Jurkat, Clone E6-1 (cell line): ENCODE results near the gene MALL. TPM values are rescaled to one million over a fixed set of nuclear protein-coding genes. Genes with fewer than 3 reads are reported as not detected.
"Not testable (repeated sequence)": the region's sequence is repeated elsewhere in the genome, so short reads cannot be mapped to it uniquely, and the experiment has no call there.

Experiments used
- DNase-seq: peaks from one replicate; pipeline ENCODE4 v3.0.0-alpha.2; 2011; ENCODE audit warnings: low read depth, low spot score
- H3K4me3 ChIP-seq: 2 replicates; pipeline ENCODE4 v1.5.1; 2011; ENCODE audit warnings: mild to moderate bottlenecking, low read length, control low read depth, moderate library complexity
- polyA plus RNA-seq: library from polyadenylated mRNA; unstranded; fragments of >200 nt; gene quantifications from one replicate; pipeline ENCODE4 v1.2.1, GENCODE V29; 2012; ENCODE audit warnings: missing spikeins; ENCODE audit not compliant: insufficient read length, insufficient read depth

Gene MALL
- not detected for polyA plus RNA-seq

DNA sequence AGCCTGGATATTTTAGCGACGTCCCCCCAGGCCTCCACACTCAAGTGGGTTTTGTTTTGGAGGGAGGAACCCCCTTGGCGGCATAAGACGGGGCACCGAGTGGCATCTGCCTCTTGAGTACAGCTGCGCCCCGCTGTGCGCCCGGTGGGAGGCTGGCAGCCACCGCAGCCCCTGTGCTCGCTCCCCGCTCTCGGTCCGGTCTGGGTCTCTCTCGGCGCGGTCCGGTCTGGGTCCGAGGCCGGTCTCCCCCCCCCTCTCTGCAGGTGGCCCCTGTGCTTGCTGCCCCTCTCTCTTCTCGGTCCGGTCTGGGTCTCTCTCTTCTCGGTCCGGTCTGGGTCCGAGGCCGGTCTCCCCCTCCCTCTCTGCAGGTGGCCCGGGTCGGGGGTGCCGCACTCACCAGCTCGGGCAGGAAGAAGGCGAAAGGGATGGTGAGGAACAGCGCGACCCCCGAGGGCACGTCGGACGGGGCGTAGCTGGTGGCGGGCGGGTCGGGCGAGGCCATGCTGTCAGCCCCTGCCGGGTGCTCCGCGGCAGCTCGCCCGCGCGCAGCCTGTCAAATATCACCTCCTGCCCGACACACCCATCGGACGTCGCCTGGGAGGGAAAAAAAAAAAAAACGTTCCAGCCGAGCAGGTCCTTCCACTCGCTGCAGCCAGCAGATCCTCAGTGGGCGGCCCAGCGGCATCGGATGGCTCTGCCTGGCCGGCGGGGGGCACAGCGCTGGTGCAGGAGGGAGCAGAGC, at the start of gene MALL:
TSS of gene MALL (minus strand) at position 532 of the 742 bp plus-strand sequence. CDS start at position 502, 30 bp downstream.
- H3K4me3 ChIP-seq: no peak within 1 kb of the TSS
- DNase-seq: no peak

DNA sequence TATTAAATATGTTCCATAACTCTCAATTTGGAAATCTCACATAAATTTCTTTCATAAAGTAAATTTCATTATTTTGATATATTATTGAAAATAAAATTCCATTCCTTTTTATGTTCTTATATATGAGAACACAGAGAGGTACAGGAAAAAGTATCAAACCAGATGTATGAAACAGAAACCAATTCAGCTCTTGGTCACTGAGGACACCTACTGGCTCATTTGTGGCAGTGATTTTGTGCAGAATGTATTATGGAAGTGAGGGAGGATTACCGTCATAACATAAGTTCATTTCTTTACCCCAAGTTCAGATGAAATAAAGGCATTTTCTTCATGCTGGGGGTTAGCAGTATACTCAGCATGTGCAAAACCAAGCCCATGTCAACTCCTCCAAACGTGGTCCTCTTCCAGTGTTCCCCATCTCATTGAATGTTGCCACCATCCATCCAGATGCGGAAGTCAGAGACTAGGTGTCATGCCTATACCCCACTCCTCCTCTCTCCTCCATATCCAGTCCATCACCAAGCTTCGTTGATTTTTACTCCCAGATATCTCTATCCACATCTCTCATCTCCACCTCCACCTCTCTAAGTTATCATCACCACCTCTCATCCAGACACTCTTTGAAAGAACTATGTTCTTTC, 41.7 kb upstream of the MALL start:
- no peak overlapping the region for H3K4me3 ChIP-seq

DNA sequence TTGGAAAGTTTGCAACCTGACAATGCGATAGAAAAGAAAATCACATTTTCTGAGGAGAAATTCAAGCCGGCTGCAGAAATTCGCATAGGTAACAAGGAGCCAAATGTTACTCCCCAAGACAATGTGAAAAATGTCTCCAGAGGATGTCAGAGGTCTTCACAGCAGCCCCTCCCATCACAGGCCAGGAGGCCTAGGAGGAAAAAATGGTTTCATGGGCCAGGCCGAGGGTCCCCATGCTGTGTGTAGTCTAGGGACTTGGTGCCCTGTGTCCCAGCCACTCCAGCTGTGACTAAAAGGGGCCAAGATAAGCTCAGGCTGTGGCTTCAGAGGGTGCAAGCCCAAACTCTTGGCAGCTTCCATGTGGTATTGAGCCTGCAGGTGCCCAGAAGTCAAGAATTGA, 39.2 kb upstream of the MALL start:
- not testable (repeated sequence) for DNase-seq, H3K4me3 ChIP-seq

More for the DNA sequence above, 41.7 kb upstream of the MALL start:
- peak; percentile 53 for DNase-seq

- not testable (repeated sequence) for DNase-seq
These were observed 38.6 kb upstream of the MALL start for GRCh38 chr2:110154188-110154587.

GRCh38 chr2:110153416-110153815, 37.8 kb upstream of the MALL start:
- no peak overlapping the region for H3K4me3 ChIP-seq
- no peak for DNase-seq

More at GRCh38 chr2:110154188-110154587, 38.6 kb upstream of the MALL start:
- not testable (repeated sequence) for H3K4me3 ChIP-seq

DNA sequence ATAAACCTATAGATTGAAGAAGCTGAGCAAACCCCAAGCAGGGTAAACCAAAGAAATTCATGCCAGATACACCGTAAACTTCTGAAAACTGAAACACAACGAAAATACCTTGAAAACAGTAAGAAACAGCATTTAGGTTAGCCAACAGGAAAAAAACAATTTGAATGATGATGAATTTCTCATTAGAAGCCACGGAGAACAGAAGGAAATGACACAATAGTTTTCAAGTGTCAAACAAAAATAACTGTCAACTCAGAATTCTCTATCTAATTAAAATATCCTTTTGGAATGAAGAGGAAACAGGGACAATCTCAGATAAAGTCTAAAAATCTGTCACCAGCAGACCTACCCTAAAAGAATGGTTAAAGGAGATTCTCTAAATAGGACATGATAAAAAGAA, 37.3 kb upstream of the MALL start:
- DNase-seq: no peak
- no peak overlapping the region for H3K4me3 ChIP-seq

DNA sequence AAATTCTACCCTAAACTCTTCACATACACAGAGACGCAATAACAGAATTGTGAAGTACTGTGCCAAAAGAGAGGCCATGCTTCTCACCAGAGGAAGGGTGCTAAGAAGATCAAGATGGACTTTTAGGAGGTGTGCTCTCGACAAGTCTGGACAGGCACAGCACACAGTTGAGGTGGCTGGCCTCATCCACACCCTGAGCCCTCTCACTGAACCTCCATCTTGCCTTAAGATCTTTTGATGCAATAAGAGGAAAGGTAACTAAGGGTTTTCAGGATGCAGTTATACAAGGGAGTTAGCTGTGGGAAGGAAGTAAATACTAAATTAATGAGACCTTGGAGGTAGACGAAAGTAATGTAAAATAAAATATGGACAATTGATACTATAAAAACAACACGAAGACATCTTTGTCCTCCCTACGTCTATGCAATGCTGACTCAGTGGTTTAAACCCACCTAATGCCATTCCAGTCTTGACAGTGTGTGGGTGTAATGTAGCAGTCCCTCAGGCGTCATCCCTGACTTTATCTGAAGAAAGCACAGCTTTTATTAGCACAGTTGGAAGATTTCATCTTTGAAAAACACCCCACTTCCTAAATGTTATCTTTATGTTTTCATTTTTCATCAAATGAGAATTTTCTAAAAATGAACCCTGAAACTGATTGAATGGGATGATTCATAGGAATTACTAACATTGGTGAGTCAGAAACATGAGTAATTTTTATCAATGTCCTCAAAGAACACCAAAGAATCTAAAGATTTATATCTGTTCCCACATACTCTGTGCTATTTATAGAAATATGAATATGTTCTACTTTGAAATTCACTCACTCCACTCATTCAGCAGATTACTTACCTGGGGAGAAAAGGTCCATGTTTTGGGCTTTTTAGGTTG, 34.0 kb upstream of the MALL start:
- no peak for DNase-seq
- no peak overlapping the region for H3K4me3 ChIP-seq

DNA sequence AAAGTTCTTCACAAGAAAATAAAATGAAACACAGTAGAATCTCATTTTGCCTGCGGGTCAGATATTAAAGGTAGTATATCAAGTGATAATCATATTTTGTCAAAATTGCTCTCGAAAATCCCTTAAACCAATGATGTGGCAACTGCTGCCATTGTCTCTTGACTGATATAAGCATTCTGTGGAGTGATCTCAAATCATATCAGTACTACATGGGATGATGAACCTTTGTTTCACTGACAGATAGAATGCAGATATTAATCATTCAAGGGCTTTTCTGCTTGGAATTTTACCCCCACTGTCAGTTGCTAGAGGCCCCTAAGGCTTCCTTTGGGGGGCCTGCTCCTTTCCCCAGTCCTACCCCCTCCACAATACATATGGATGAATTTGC, 31.3 kb upstream of the MALL start:
- H3K4me3 ChIP-seq: no peak overlapping the region
- DNase-seq: no peak

- H3K4me3 ChIP-seq: no peak overlapping the region
- no peak for DNase-seq
These were observed 30.7 kb upstream of the MALL start for GRCh38 chr2:110146183-110146944.

GRCh38 chr2:110143982-110144381, 28.4 kb upstream of the MALL start:
- no peak overlapping the region for H3K4me3 ChIP-seq
- no peak for DNase-seq

- no peak for DNase-seq
These were observed 24.8 kb upstream of the MALL start for GRCh38 chr2:110140401-110140800.

DNA sequence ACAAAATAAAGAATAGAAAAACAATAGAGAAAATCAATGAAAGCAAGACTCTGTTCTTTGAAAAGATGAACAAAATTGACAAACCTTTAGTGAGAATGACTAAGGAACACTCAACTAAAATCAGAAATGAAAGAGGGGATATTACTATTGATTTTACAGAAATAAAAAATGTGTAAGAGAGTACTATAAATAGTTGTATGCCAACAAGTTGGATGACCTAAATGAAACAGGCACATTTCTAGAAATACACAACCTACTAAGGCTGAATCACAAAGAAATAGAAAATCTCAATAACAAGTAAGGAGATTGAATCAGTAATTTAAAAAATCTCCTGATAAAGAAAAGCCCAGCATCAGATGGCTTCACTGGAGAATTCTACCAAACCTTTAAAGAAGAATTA, 18.4 kb upstream of the MALL start:
- DNase-seq: no peak
- no peak overlapping the region for H3K4me3 ChIP-seq

More at GRCh38 chr2:110140401-110140800, 24.8 kb upstream of the MALL start:
- H3K4me3 ChIP-seq: no peak overlapping the region

GRCh38 chr2:110131166-110131565, 15.5 kb upstream of the MALL start:
- no peak for DNase-seq
- H3K4me3 ChIP-seq: no peak overlapping the region

DNA sequence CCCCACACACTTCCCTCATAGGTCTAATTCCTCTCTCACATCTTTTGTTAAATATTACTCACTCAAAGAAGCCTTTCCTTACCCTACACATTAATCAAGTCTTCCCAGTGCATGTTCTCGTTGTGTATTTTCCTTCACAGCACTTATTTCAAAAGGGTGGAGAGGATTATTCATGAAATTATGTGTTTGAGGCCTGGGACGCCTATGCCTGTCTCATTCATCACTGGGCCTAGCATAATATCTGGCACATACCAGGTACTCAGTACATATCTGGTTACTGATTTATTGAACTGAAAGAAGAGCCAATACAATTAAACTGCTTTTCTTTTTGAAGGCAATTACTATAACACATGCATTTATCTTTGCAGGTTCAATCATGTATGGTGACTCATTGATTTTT, 15.1 kb upstream of the MALL start:
- no peak for DNase-seq
- no peak overlapping the region for H3K4me3 ChIP-seq

- no peak for DNase-seq
- H3K4me3 ChIP-seq: no peak overlapping the region
These were observed 11.3 kb upstream of the MALL start for GRCh38 chr2:110126906-110127305.

GRCh38 chr2:110126086-110126773, 10.6 kb upstream of the MALL start:
- no peak overlapping the region for H3K4me3 ChIP-seq
- no peak for DNase-seq

- no peak overlapping the region for H3K4me3 ChIP-seq
- DNase-seq: no peak
These were observed 9.5 kb upstream of the MALL start for GRCh38 chr2:110124939-110125691.
